ENCODE results near the gene NAALADL2. TPM values are rescaled to one million over a fixed set of nuclear protein-coding genes. Genes with fewer than 3 reads are reported as not detected.
A peak's percentile ranks its signal among the peaks of the same experiment; 100 is the strongest.

Gene NAALADL2
- polyA plus RNA-seq, 1 experiment: 6.3 TPM

GRCh38 chr3:175430983-175431773, 572.0 kb downstream of the NAALADL2 start:
- no peak overlapping the region for H3K4me3 ChIP-seq (ENCODE audit: low read depth, low read length)
- DNase-seq (ENCODE audit: low read depth, low spot score): no peak
- CTCF ChIA-PET: no interaction called here
- no peaks in the 10 kb centered on the region for H3K9me3 ChIP-seq (ENCODE audit: control insufficient read depth, insufficient read depth, low read length)
- POLR2A ChIA-PET: no interaction called here
- TF ChIP-seq CTCF (IDR thresholded peaks at IDR 0.05; ENCODE audit: low read depth, low read length): no peak
- H3K27me3 ChIP-seq (ENCODE audit: control insufficient read depth, insufficient read depth, low read length): no peaks in the 10 kb centered on the region
- no peak overlapping the region for H3K27ac ChIP-seq (ENCODE audit: low read depth, low read length)

- CTCF ChIA-PET: interaction anchor here (1.0 kb wide), 1 partner anchor 998 kb away, joined by 5 read pairs; no protein-coding TSS in a partner anchor
- H3K9me3 ChIP-seq (ENCODE audit: control insufficient read depth, insufficient read depth, low read length): no peaks in the 10 kb centered on the region
- H3K27me3 ChIP-seq (ENCODE audit: control insufficient read depth, insufficient read depth, low read length): no peaks in the 10 kb centered on the region
- POLR2A ChIA-PET: interaction anchor here (0.7 to 1.2 kb wide), 3 partner anchors 21 to 991 kb away, joined by 3 read pairs; no protein-coding TSS in a partner anchor
- no peak for TF ChIP-seq CTCF (IDR thresholded peaks at IDR 0.05; ENCODE audit: low read depth, low read length)
- peak overlapping the region; percentile 31; the same call in 1 of the 2 replicates for H3K4me3 ChIP-seq (ENCODE audit: low read depth, low read length)
- H3K27ac ChIP-seq (ENCODE audit: low read depth, low read length): peak overlapping the region; percentile 84
- no peak for DNase-seq (ENCODE audit: low read depth, low spot score)
Measured at GRCh38 chr3:175432376-175433025, 573.4 kb downstream of the NAALADL2 start.

- Histone ChIP-seq H3K27ac (ENCODE audit: low read depth, low read length) (peak overlapping the region; percentile 84), H3K4me3 (ENCODE audit: low read depth, low read length) (peak overlapping the region; percentile 27; the same call in 1 of the 2 replicates), H3K9me3 (ENCODE audit: control insufficient read depth, insufficient read depth, low read length) (no peaks in the 10 kb centered on the region), H3K27me3 (ENCODE audit: control insufficient read depth, insufficient read depth, low read length) (no peaks in the 10 kb centered on the region)
- ChIA-PET POLR2A (interaction anchor here (0.7 to 1.2 kb wide), 3 partner anchors 22 to 992 kb away, joined by 3 read pairs; no protein-coding TSS in a partner anchor), CTCF (interaction anchor here (1.0 kb wide), 1 partner anchor 997 kb away, joined by 5 read pairs; no protein-coding TSS in a partner anchor)
- DNase-seq (ENCODE audit: low read depth, low spot score): peak; percentile 69
- no peak for TF ChIP-seq CTCF (IDR thresholded peaks at IDR 0.05; ENCODE audit: low read depth, low read length)
Measured at GRCh38 chr3:175433026-175433674, 574.0 kb downstream of the NAALADL2 start.

GRCh38 chr3:175434561-175434960, 575.4 kb downstream of the NAALADL2 start:
- ChIA-PET POLR2A (no interaction called here), CTCF (no interaction called here)
- no peak overlapping the region for H3K27ac ChIP-seq (ENCODE audit: low read depth, low read length)
- no peak for DNase-seq (ENCODE audit: low read depth, low spot score)
- H3K4me3 ChIP-seq (ENCODE audit: low read depth, low read length): no peak overlapping the region
- TF ChIP-seq CTCF (IDR thresholded peaks at IDR 0.05; ENCODE audit: low read depth, low read length): no peak
- no peaks in the 10 kb centered on the region for H3K9me3 ChIP-seq (ENCODE audit: control insufficient read depth, insufficient read depth, low read length)
- H3K27me3 ChIP-seq (ENCODE audit: control insufficient read depth, insufficient read depth, low read length): no peaks in the 10 kb centered on the region
